ENCODE data around the gene RASGRF2. TPM values are rescaled to one million over a fixed set of nuclear protein-coding genes. Genes with fewer than 3 reads are reported as not detected.

Gene RASGRF2
- total RNA-seq, 4 donors from 2014 or later, result 3.8 to 9.1 (median 5.3) TPM

- ATAC-seq, result no peak
- 100% methylated on average over 2 of the region's 4 CpGs for WGBS, 2 donors (ENCODE audit: low coverage in 1 of 2)
- no peaks in the 10 kb centered on the region for H3K36me3 ChIP-seq
- H3K27ac ChIP-seq, result no peak overlapping the region
- H3K4me1 ChIP-seq, result no peaks in the 10 kb centered on the region
- no peak overlapping the region for H3K4me3 ChIP-seq
- no peaks in the 10 kb centered on the region for H3K27me3 ChIP-seq
- no peaks in the 10 kb centered on the region for H3K9me3 ChIP-seq
- TF ChIP-seq POLR2A (IDR thresholded peaks at IDR 0.05), result no peak
- TF ChIP-seq POLR2AphosphoS5 (IDR thresholded peaks at IDR 0.05), result no peak
- no peak for TF ChIP-seq EP300 (IDR thresholded peaks at IDR 0.05)
- TF ChIP-seq CTCF (IDR thresholded peaks at IDR 0.05), result no peak
Observed at GRCh38 chr5:80934751-80935150, 25.4 kb upstream of the RASGRF2 start.

- no peaks in the 10 kb centered on the region for H3K4me1 ChIP-seq
- ATAC-seq, result no peak
- TF ChIP-seq POLR2A (IDR thresholded peaks at IDR 0.05) (no peak), POLR2AphosphoS5 (IDR thresholded peaks at IDR 0.05) (no peak), EP300 (IDR thresholded peaks at IDR 0.05) (no peak)
- no peaks in the 10 kb centered on the region for H3K36me3 ChIP-seq
- WGBS, 2 donors (ENCODE audit: low coverage in 1 of 2), result 41 to 50% methylated on average over 3 of the region's 3 CpGs
- H3K9me3 ChIP-seq, result no peaks in the 10 kb centered on the region
- no peak overlapping the region for H3K27ac ChIP-seq
- no peaks in the 10 kb centered on the region for H3K27me3 ChIP-seq
- H3K4me3 ChIP-seq, result no peak overlapping the region
Observed at GRCh38 chr5:80935811-80936385, 24.3 kb upstream of the RASGRF2 start.

GRCh38 chr5:80936881-80937280, 23.3 kb upstream of the RASGRF2 start:
- H3K36me3 ChIP-seq, result no peaks in the 10 kb centered on the region
- TF ChIP-seq CTCF (IDR thresholded peaks at IDR 0.05) (no peak), POLR2A (IDR thresholded peaks at IDR 0.05) (no peak), EP300 (IDR thresholded peaks at IDR 0.05) (no peak), POLR2AphosphoS5 (IDR thresholded peaks at IDR 0.05) (no peak)
- no peak for ATAC-seq
- H3K27me3 ChIP-seq, result no peaks in the 10 kb centered on the region
- no peak overlapping the region for H3K4me3 ChIP-seq
- H3K9me3 ChIP-seq, result no peaks in the 10 kb centered on the region
- 66% methylated on average over 2 of the region's 3 CpGs; no CpG with 5 or more reads in 1 of the 2 donors for WGBS, 2 donors (ENCODE audit: low coverage in 1 of 2)
- no peaks in the 10 kb centered on the region for H3K4me1 ChIP-seq
- H3K27ac ChIP-seq, result no peak overlapping the region

GRCh38 chr5:80937584-80938356, 22.4 kb upstream of the RASGRF2 start:
- WGBS, 2 donors (ENCODE audit: low coverage in 1 of 2), result 69 to 74% methylated on average over 4 to 9 of the region's 9 CpGs
- ATAC-seq, result no peak
- no peak overlapping the region for H3K4me3 ChIP-seq
- no peaks in the 10 kb centered on the region for H3K9me3 ChIP-seq
- no peak overlapping the region for H3K27ac ChIP-seq
- no peaks in the 10 kb centered on the region for H3K27me3 ChIP-seq
- TF ChIP-seq POLR2AphosphoS5 (IDR thresholded peaks at IDR 0.05) (no peak), POLR2A (IDR thresholded peaks at IDR 0.05) (no peak), CTCF (IDR thresholded peaks at IDR 0.05) (no peak)
- no peaks in the 10 kb centered on the region for H3K36me3 ChIP-seq
- H3K4me1 ChIP-seq, result no peaks in the 10 kb centered on the region

GRCh38 chr5:80941496-80941895, 18.7 kb upstream of the RASGRF2 start:
- WGBS, 2 donors (ENCODE audit: low coverage in 1 of 2), result no CpG with 5 or more reads among the region's 1 CpG

GRCh38 chr5:80951366-80951765, 8.8 kb upstream of the RASGRF2 start:
- no peaks in the 10 kb centered on the region for H3K36me3 ChIP-seq
- H3K27ac ChIP-seq, result no peak overlapping the region
- WGBS, 2 donors (ENCODE audit: low coverage in 1 of 2), result 65 to 80% methylated on average over 5 of the region's 5 CpGs
- no peaks in the 10 kb centered on the region for H3K4me1 ChIP-seq
- peaks cover 31% of the 10 kb centered on the region for H3K27me3 ChIP-seq
- peaks cover 0 to 6% (median 0%) of the 10 kb centered on the region in 3 donors for H3K9me3 ChIP-seq
- TF ChIP-seq EP300 (IDR thresholded peaks at IDR 0.05), result no peak
- no peak for TF ChIP-seq POLR2A (IDR thresholded peaks at IDR 0.05)
- no peak for TF ChIP-seq POLR2AphosphoS5 (IDR thresholded peaks at IDR 0.05)
- no peak for TF ChIP-seq CTCF (IDR thresholded peaks at IDR 0.05)
- no peak overlapping the region for H3K4me3 ChIP-seq
- no peak for ATAC-seq

More at GRCh38 chr5:80941496-80941895, 18.7 kb upstream of the RASGRF2 start:
- no peak for ATAC-seq
- no peak overlapping the region for H3K27ac ChIP-seq
- no peak overlapping the region for H3K4me3 ChIP-seq
- H3K4me1 ChIP-seq, result no peaks in the 10 kb centered on the region
- H3K27me3 ChIP-seq, result no peaks in the 10 kb centered on the region
- TF ChIP-seq POLR2AphosphoS5 (IDR thresholded peaks at IDR 0.05) (no peak), EP300 (IDR thresholded peaks at IDR 0.05) (no peak)
- no peaks in the 10 kb centered on the region for H3K36me3 ChIP-seq
- no peaks in the 10 kb centered on the region for H3K9me3 ChIP-seq
